HG03135 (cell line): ENCODE measurements around the gene RNU7-1.

Source experiments
- ATAC-seq: cut with Tn5 transposase; IDR thresholded peaks from one replicate; pipeline ENCODE4 v1.9.1; 2021; ENCODE audit warnings: mild to moderate bottlenecking, moderate library complexity; ENCODE audit not compliant: unreplicated experiment

RNU7-1 gene

DNA sequence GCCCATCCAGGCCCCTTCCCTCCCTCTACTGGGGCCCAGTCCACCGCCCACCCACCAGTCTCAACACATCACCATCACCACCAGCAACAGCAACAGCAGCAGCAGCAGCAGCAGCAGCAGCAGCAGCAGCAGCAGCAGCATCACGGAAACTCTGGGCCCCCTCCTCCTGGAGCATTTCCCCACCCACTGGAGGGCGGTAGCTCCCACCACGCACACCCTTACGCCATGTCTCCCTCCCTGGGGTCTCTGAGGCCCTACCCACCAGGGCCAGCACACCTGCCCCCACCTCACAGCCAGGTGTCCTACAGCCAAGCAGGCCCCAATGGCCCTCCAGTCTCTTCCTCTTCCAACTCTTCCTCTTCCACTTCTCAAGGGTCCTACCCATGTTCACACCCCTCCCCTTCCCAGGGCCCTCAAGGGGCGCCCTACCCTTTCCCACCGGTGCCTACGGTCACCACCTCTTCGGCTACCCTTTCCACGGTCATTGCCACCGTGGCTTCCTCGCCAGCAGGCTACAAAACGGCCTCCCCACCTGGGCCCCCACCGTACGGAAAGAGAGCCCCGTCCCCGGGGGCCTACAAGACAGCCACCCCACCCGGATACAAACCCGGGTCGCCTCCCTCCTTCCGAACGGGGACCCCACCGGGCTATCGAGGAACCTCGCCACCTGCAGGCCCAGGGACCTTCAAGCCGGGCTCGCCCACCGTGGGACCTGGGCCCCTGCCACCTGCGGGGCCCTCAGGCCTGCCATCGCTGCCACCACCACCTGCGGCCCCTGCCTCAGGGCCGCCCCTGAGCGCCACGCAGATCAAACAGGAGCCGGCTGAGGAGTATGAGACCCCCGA lies 6.8 kb upstream of the RNU7-1 start:
- peak; percentile 3 for ATAC-seq

DNA sequence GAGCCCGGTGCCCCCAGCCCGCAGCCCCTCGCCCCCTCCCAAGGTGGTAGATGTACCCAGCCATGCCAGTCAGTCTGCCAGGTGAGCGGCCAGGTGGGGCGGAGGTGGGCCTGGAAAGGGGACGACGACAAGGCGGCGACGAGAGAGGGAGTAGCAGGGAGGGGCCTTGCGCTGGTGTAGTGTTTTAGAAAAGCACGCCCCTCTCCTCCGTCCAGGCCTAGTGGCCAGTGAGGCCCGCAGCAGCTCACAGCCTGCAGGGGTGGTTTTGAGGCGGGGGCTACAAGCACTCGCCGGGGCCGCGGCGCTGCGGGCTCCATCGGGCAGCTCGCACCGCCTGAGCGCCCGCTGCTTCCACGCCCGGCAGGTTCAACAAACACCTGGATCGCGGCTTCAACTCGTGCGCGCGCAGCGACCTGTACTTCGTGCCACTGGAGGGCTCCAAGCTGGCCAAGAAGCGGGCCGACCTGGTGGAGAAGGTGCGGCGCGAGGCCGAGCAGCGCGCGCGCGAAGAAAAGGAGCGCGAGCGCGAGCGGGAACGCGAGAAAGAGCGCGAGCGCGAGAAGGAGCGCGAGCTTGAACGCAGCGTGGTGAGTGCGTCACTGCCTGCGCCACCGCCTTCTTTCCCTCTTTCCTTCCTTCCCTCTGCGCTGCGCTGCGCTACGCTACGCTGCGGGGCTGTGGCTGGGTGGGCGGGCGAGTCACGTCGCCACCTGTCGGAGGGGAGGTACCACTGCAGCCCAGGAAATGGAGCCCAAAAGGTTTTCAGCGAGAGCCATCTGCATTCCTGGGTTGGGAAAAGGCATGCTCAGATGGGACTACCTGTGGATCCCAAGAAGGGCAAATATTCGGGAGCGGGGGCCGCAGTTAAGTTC lies 5.9 kb upstream of the RNU7-1 start:
- ATAC-seq: peak; percentile 87

DNA sequence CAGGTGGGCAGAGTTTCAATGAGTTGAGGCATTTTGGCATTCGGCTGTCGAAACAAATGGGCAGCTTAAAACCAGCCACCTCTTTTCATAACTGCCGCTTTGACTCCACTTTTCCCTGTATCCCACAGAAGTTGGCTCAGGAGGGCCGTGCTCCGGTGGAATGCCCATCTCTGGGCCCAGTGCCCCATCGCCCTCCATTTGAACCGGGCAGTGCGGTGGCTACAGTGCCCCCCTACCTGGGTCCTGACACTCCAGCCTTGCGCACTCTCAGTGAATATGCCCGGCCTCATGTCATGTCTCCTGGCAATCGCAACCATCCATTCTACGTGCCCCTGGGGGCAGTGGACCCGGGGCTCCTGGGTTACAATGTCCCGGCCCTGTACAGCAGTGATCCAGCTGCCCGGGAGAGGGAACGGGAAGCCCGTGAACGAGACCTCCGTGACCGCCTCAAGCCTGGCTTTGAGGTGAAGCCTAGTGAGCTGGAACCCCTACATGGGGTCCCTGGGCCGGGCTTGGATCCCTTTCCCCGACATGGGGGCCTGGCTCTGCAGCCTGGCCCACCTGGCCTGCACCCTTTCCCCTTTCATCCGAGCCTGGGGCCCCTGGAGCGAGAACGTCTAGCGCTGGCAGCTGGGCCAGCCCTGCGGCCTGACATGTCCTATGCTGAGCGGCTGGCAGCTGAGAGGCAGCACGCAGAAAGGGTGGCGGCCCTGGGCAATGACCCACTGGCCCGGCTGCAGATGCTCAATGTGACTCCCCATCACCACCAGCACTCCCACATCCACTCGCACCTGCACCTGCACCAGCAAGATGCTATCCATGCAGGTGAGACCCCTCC lies 5.0 kb upstream of the RNU7-1 start:
- ATAC-seq: no peak

DNA sequence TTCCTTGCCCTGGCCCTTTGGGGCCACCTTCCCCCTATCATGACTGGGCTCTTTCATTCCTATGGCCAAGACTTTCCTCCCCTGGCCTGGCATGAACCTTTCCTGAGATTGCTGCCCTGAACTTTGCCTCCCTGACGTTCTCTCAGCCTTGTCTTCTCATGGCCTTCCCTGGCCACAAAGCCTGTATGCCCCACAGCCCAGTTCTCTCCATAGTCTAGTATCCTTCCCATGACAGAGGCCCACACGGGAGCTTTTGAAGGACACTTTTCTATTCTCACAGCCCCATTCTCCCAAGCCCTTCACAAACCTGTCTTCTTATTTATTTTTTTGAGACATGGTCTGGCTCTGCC lies 4.5 kb upstream of the RNU7-1 start:
- no peak for ATAC-seq

DNA sequence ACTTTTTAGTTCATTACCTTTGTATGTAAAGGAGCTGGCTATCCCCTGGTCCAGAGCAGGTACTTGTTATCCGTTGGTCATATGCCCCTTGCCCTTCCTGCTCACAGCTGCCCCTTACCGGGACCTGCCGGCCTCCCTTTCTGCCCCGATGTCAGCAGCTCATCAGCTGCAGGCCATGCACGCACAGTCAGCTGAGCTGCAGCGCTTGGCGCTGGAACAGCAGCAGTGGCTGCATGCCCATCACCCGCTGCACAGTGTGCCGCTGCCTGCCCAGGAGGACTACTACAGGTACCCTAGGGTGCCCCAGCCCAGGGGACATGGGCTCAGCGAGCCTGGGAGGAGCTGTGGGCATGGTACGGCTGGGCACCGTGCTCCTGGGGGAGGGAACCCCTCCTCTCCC lies 2.3 kb upstream of the RNU7-1 start:
- ATAC-seq: no peak

DNA sequence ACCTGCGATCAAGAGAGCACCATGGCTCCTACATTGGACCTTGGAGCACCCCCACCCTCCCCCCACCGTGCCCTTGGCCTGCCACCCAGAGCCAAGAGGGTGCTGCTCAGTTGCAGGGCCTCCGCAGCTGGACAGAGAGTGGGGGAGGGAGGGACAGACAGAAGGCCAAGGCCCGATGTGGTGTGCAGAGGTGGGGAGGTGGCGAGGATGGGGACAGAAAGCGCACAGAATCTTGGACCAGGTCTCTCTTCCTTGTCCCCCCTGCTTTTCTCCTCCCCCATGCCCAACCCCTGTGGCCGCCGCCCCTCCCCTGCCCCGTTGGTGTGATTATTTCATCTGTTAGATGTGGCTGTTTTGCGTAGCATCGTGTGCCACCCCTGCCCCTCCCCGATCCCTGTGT lies 1.8 kb upstream of the RNU7-1 start:
- no peak for ATAC-seq

DNA sequence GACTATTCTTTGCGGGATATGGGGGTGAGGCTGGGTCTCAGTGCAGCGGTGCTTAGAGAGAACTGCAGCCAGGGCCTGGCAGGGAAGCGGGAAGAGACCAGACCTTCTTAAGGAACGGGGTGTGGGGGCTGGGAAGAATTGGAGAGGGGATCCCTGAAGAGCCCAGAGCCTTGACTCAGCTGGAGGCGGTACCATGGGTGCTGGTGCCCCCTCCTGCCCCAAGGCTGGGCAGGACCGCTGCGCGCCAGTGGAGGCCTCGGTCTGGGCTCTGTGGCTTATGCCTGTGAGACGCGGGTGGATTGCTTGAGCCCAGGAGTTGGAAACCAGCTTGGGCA lies 1.3 kb upstream of the RNU7-1 start:
- ATAC-seq: no peak

DNA sequence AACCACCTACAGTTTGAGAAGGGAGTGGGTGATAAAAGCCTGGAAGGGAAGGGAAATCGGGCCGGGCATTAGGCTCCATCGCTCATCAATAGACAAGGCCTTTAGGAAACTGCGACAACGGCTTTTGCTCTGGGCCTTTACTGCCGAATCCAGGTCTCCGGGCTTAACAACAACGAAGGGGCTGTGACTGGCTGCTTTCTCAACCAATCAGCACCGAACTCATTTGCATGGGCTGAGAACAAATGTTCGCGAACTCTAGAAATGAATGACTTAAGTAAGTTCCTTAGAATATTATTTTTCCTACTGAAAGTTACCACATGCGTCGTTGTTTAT lies 261 bp upstream of the RNU7-1 start:
- ATAC-seq: peak; percentile 25

DNA sequence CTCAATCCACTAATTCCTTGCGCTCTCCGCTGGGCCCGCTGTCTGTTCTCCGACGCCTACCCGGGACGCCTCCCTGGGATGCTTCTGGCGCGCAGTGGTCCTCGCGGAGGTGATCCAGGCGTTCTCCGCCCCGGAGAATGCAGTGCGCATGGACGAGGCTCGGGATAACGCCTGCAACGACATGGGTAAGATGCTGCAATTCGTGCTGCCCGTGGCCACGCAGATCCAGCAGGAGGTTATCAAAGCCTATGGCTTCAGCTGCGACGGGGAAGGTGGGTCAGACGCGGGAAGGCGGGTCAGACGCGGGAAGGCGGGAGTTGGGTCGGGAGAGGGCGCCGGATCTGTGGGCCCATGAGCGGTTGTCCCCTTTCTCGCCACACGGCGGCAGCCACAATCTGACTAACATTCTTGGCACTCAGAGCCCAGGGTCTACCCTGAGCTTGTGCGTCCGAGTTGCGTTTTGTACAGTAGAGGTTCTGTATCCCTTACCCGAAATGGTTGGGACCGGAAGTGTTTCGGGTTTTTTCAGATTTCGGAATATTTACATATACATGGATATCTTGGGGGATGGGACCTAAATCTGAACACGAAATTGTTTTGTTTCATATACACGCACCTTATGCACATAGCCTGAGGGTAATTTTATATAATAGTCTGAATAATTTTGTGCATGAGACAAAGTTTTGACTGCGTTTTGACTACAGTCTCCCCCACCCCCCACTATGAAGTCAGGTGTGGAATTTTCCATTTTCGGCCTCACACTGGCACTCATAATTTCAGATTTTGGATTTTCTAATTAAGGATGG lies 968 bp downstream of the RNU7-1 start:
- peak; percentile 44 for ATAC-seq

DNA sequence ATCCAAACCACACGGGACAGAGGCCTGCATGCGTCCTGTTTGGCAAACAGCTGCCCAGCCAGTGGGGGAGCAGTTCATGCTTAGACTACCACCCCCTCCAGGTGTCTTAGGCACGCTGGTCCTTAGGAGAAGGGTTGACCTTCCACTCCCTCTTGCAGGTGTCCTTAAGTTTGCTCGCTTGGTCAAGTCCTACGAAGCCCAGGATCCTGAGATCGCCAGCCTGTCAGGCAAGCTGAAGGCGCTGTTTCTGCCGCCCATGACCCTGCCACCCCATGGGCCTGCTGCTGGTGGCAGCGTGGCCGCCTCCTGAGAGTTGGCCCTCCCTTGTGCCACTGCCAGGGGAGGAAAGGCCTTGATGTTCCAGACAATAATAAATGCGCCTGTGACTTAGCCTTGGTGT lies 2.0 kb downstream of the RNU7-1 start:
- ATAC-seq: no peak

DNA sequence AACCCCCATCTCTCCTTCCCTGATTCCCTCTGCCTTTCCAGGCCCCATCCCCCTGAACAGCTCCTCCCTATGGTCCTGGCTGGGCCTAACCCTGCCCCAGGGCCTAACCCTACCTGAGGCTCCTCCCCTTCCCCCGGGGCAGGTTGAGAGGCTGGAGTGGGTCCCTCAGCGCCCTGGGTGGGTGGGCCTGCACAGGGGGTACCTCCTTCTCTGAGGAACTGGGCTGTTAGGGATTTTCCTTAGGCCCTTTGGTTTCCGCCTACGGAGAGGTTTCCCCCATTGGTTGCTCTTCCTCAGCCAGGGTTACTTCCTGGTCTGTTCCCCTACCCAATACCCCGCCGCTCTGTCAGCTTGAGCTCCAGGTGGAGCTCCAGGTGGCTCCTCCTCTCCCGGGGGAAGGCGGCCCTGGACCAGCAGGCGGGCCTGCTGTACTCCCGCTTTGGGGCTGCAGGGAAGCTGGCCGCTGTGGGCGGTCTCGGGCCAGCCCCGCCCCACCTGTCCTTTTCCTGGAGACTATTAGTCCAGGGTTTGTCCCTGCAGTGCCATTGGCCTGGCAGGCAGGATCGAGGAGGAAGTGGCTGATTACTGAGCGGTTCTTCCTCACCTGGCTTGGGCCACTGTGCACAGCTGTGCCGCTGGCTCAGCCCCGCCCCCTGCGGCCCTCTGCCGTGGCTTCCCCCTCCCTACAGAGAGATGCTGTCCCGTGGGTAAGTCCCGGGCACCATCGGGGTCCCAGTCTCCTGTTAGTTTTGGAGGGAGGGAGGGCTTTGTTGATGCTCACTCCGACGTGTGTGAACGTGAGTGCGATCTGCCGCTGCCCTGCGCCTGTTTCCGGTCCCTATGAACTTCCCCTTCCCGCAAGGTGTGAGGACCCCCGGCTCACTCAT lies 2.7 kb downstream of the RNU7-1 start:
- ATAC-seq: no peak

DNA sequence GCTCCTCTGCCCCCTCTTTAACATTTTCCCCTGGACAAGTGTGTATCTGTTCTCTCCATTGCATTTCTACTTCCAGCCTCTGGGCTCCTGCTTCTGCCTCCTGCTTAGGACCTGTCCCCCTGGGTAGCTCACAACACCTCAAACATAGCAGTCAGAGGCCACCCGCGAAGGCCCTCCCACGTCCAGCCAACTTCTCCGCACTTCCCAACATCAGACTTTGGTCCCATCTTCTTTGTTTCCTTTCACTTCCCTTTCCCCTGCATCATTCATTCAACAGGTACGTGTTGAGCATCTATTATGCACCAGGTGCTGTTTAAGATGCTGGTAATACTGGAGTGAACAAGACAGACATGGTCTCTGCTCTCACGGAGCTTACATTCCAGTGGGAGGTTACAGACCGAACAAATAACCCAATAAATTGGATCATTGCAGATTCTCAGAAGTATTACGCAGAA lies 3.3 kb downstream of the RNU7-1 start:
- no peak for ATAC-seq

DNA sequence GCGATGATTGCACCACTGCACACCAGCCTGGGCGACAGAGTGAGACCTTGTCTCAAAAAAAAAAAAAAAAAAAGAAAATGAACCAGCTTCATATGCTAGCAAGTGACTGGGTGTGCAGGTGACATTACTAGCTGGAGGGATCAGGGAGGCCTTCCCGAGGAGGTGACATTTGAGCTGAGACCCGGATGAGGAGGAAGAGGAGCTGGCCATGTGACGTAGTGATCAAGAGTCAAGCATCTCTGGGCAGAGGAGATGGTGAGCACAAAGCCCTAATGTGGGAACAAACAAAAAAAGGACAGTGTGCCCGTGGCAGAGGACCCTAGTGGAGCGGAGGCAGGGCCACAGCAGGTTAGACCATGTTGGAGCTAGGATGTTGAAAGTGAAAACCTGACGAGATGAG lies 4.0 kb downstream of the RNU7-1 start:
- ATAC-seq: no peak

DNA sequence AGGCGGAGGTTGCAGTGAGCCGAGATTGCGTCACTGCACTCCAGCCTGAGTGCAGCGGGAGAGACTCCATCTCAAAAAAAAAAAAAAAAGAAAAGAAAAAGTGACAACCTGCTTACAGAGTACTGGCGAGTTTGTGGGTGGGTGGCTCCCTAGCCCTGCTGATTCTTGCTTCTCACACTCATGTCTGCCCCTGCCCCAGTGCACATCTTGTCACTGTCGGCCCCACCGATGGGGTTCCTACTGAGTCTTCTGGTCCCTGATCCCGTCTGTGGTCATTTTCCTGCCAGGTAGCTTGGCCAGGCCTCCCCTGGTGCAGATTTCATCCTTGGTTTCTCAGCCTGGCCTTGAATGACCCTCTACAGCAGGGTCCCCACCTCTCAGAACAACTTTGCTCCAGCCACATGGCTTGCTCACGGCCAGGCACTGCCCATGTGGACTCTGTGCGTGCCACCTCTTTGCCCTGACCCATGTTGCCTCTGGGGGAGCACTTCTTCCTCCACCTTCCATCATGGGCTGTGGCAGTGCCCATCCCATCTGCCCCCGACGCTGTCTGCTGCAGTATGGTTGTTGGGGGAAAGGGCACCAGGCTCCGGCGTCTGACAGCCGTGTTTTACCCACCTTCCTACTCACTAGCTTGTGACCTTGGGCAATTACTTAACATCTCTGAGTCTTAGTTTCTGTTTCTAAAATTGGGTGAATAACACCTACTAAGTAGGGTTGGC lies 5.4 kb downstream of the RNU7-1 start:
- ATAC-seq: no peak

DNA sequence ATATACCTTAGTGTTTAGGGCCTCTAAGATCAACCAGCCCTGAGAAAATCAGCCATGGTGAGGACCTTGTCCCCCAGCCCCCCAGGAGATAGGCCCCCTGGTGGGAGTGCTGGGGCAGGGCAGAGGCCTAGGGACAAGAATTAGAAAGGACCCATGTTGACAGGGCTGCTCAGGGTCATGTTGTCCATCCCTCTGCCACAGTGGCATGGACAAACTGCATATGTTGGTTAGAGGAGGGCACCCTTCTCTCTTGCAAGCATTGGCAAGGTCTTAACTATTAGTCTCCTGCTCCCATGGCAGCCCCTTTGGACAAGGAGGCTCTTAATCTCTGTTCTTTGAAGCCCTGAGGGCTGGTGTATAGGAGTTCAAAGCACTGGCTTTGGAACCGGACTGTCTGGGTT lies 6.8 kb downstream of the RNU7-1 start:
- ATAC-seq: no peak

DNA sequence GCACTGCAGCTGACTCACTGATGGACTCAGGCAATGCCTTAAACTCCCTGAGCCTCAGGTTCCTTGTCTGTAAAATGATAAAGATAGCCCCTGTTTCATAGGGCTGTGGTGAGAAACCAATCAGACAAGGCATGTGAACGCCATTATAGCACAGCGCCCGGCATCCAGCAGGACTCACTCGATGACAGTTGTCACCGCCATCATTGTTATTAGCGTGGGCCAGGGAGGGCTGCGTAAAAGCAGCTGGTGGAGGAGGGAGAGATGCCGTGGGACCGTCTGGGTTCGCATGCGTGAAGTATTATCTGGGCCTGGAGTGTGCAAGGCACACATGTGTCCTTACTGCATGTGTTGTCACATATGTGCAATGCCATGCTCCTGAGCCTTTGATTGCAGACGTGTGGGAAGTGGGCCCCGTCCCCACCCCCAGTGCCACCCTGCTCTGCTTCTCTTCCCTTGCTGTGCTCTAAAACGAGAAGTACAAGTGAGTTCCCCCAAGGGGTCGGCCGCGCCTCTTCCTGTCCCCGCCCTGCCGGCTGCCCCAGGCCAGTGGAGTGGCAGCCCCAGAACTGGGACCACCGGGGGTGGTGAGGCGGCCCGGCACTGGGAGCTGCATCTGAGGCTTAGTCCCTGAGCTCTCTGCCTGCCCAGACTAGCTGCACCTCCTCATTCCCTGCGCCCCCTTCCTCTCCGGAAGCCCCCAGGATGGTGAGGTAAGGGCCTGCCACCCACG lies 7.4 kb downstream of the RNU7-1 start, which contains the start of gene PTPN6:
Gene PTPN6 (plus strand): TSS at position 546 of the 730 bp plus-strand sequence. CDS start 157 bp downstream, at position 703.
- no peak for ATAC-seq

DNA sequence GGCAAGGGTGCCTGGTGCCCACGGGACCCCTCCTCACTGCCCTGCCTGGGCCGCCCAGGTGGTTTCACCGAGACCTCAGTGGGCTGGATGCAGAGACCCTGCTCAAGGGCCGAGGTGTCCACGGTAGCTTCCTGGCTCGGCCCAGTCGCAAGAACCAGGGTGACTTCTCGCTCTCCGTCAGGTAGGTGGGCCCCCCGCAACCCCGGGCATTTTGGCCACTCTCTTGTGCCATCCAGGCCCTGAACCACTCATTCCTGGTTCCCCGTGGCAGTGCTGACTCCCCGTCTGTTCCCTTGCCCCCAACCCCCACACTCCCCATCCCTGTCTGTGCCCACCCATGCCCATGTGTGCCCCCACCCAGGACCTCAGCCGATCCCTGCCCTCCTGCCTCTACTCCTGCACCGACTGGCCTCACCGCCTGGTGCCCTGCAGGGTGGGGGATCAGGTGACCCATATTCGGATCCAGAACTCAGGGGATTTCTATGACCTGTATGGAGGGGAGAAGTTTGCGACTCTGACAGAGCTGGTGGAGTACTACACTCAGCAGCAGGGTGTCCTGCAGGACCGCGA lies 8.0 kb downstream of the RNU7-1 start:
- ATAC-seq: no peak
